K562 (cell line): ENCODE measurements around the gene MICU1. TPM values are rescaled to one million over a fixed set of nuclear protein-coding genes. Genes with fewer than 3 reads are reported as not detected.

ENCODE experiments used
- BRD9 ChIP-seq: fragments of 450-650 bp; IDR thresholded peaks from 2 replicates; pipeline ENCODE4 v1.6.1; 2018; ENCODE audit warnings: low read depth; ENCODE audit not compliant: partially characterized antibody
- CBFB ChIP-seq: sonication (generic); formaldehyde crosslinking; IDR thresholded peaks from 2 replicates; pipeline ENCODE4 v1.4.0; 2020; ENCODE audit warnings: mild to moderate bottlenecking, missing genetic modification reagents
- E2F4 ChIP-seq: sonication (generic); formaldehyde crosslinking; IDR thresholded peaks from 2 replicates; pipeline ENCODE4 v1.8.0; 2022; ENCODE audit warnings: mild to moderate bottlenecking, low read depth, missing genetic modification reagents
- EP300 ChIP-seq: IDR thresholded peaks from 2 replicates; pipeline ENCODE4 v1.6.1; 2012; ENCODE audit warnings: low read length, improper control_type of control experiment
- FOXP4 ChIP-seq: sonication (generic); formaldehyde crosslinking; IDR thresholded peaks from 2 replicates; pipeline ENCODE4 v1.8.0; 2022; ENCODE audit warnings: mild to moderate bottlenecking, missing genetic modification reagents, borderline replicate concordance
- HCFC1 ChIP-seq: IDR thresholded peaks from 2 replicates; pipeline ENCODE4 v1.6.1; 2012; ENCODE audit warnings: low read depth, low read length, improper control_type of control experiment
- HDGF ChIP-seq: fragments of 450-650 bp; IDR thresholded peaks from 2 replicates; pipeline ENCODE4 v1.6.1; 2016
- IRF1 ChIP-seq: sonication (generic); formaldehyde crosslinking; IDR thresholded peaks from 2 replicates; pipeline ENCODE4 v1.8.0; 2022; ENCODE audit warnings: missing genetic modification reagents, mild to moderate bottlenecking, borderline replicate concordance
- KAT7 ChIP-seq: sonication (generic); formaldehyde crosslinking; IDR thresholded peaks from 2 replicates; pipeline ENCODE4 v1.8.0; 2022; ENCODE audit warnings: missing genetic modification reagents, mild to moderate bottlenecking, borderline replicate concordance
- KLF1 ChIP-seq: fragments of 450-650 bp; IDR thresholded peaks from 2 replicates; pipeline ENCODE4 v1.6.1; 2016; ENCODE audit warnings: missing genetic modification characterization, missing compliant biosample characterization
- MIER1 ChIP-seq: fragments of 450-650 bp; IDR thresholded peaks from 2 replicates; pipeline ENCODE4 v1.6.1; 2016; ENCODE audit warnings: antibody characterized with exemption, mild to moderate bottlenecking, low read depth
- MYC ChIP-seq, 2 experiments: fragments of 250-450 bp in 1 of 2; sonication (Bioruptor Pico) in 1 of 2; IDR thresholded peaks; 2 replicates each; pipeline versions ENCODE4 v1.5.1 to v1.6.1; 2012 to 2021; ENCODE audit warnings: low read depth in 2 of 2, borderline replicate concordance in 1 of 2, improper control_type of control experiment in 1 of 2, low read length in 1 of 2, mild to moderate bottlenecking in 1 of 2, moderate library complexity in 1 of 2
- PURB ChIP-seq: sonication (generic); formaldehyde crosslinking; IDR thresholded peaks from 2 replicates; pipeline ENCODE4 v1.9.0; 2021; ENCODE audit warnings: low read depth, mild to moderate bottlenecking, missing genetic modification reagents
- RBM22 ChIP-seq: fragments of 200-400 bp; formaldehyde crosslinking; IDR thresholded peaks from 2 replicates; pipeline ENCODE4 v1.6.1; 2018; ENCODE audit warnings: low read length, low read depth; ENCODE audit not compliant: poor library complexity, severe bottlenecking
- SMC3 ChIP-seq: conservative IDR thresholded peaks from 2 replicates; pipeline ENCODE4 v1.6.1; 2011; ENCODE audit warnings: low read depth, low read length, improper control_type of control experiment; ENCODE audit not compliant: insufficient read depth
- SRSF9 ChIP-seq: fragments of 200-400 bp; formaldehyde crosslinking; IDR thresholded peaks from 2 replicates; pipeline ENCODE4 v1.6.1; 2017; ENCODE audit warnings: low read depth, low read length, borderline replicate concordance
- TARDBP ChIP-seq: fragments of 450-650 bp; IDR thresholded peaks from 2 replicates; pipeline ENCODE4 v1.6.1; 2016
- XRCC5 ChIP-seq: fragments of 200-400 bp; formaldehyde crosslinking; IDR thresholded peaks from 2 replicates; pipeline ENCODE4 v1.6.1; 2017; ENCODE audit warnings: low read depth, mild to moderate bottlenecking, low read length
- ZNF239 ChIP-seq: fragments of 250-450 bp; sonication (Bioruptor Pico); IDR thresholded peaks from 2 replicates; pipeline ENCODE4 v1.4.0; 2020; ENCODE audit warnings: mild to moderate bottlenecking
- ZNF253 ChIP-seq: fragments of 250-450 bp; sonication (Bioruptor Pico); conservative IDR thresholded peaks from 2 replicates; pipeline ENCODE4 v1.6.1; 2021; ENCODE audit warnings: mild to moderate bottlenecking
- ZNF77 ChIP-seq: fragments of 250-450 bp; sonication (Bioruptor Pico); IDR thresholded peaks from 2 replicates; pipeline ENCODE4 v1.5.0; 2020
- polyA plus RNA-seq, 8 experiments: library from polyadenylated mRNA; depleted of rRNA in 4 of 8; stranded (reverse) in 5 of 8; unstranded in 3 of 8; fragments of >200 nt; fragmentation: Nextera tagmentation in 2 of 8; fragmentation: Illumina TruSeq in 1 of 8; extraction: Ambion mirVana in 2 of 8; extraction: Trizol in 1 of 8; gene quantifications; 2 replicates each; pipeline versions ENCODE4 v1.2.1 to v1.2.3, GENCODE V29; 2011 to 2014; ENCODE audit warnings: inconsistent platforms in 1 of 8, missing spikeins in 1 of 8
- total RNA-seq, 7 experiments: library from RNA; depleted of rRNA in 6 of 7; stranded (reverse); fragments of >200 nt in 6 of 7; fragmentation: Illumina TruSeq in 2 of 7; extraction: Trizol in 2 of 7; gene quantifications; 2 replicates each; pipeline versions ENCODE4 v1.2.1 to v1.2.3, GENCODE V29; 2011 to 2021; ENCODE audit warnings: low replicate concordance in 1 of 7
- TF ChIP-seq, protein P1 (sequence below), 2 experiments: fragments of 200-800 bp in 1 of 2; sonication (Bioruptor generic) in 1 of 2; sonication (generic) in 1 of 2; formaldehyde crosslinking in 1 of 2; IDR thresholded peaks in 1 of 2; conservative IDR thresholded peaks in 1 of 2; 2 replicates each; pipeline versions ENCODE4 v1.5.0 to v1.6.1; 2016 to 2020; ENCODE audit warnings: missing compliant biosample characterization in 1 of 2, missing genetic modification characterization in 1 of 2, missing genetic modification reagents in 1 of 2

MICU1 gene
- total and polyA plus RNA-seq, 9 of the 15 experiments (the other 6 are each of a cell fraction or from before 2014, with no cell fraction given), result 29.3 to 76.8 (median 48.4) TPM

DNA sequence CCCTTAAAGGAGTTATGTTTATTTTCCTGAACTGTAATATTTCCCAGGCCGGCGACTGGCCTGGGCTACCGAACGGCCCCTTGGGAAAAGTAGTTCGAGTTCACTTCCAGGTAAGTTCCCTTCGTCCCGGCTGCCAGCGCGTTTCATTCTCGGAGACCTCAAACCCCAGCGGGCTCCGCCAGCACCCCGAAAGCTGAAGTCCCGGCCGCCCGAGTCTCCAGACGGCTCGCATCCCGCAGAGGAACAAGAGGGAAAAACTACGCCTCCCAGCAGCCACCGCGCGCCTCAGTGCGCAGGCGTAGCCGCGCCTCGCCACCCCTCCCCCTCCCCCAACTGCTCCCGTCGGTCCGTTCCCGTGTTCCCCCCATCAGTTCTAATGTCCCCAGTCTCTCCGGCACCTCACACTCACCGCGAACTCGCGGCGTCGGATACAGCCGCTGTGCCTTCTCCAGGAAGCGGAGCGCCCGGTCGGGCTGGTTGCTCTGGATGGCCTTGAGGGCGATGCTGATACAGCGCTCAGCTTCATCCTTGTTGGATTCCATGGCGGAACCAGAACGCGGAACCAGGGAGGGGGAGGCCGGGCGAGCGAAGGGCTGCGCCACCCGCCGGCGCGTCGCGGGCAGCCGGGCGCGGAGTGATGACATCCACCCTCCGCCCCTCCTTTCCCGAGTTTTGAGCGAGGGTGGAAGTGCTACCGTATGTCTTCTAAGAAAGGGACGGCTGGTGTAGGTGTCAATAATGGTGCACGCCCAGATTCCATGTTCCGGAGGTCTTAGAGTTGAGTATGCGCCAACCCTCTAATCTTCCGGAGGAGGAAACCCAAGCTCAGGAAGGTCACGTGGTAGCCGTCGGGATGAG lies 271.3 kb downstream of the MICU1 start, which contains the start of gene DNAJB12 (continued):
- TF ChIP-seq TARDBP, result peak; percentile 86; the same call in 1 of the 2 replicates
- no peak for TF ChIP-seq HDGF
- TF ChIP-seq SMC3, result 0 out of 2 replicates have a peak, but pooled peaks have one; percentile 20
- peak; percentile 86 for TF ChIP-seq XRCC5
- peak; percentile 94 for TF ChIP-seq MYC (IDR thresholded peaks at IDR 0.05; ENCODE audit: low read depth, low read length)
- TF ChIP-seq MYC (CRISPR knock-in tag; IDR thresholded peaks at IDR 0.05; ENCODE audit: borderline replicate concordance, low read depth), result peak; percentile 89; the same call in 1 of the 2 replicates
- TF ChIP-seq CBFB (CRISPR knock-in tag), result peak; percentile 69; the same call in 1 of the 2 replicates
- TF ChIP-seq E2F4 (CRISPR knock-in tag), result no peak
- TF ChIP-seq EP300, result peak; percentile 62
- no peak; the same call in none of the 2 replicates for TF ChIP-seq FOXP4 (CRISPR knock-in tag)
- TF ChIP-seq SRSF9, result no peak
- TF ChIP-seq BRD9, result peak; percentile 92
- peak; percentile 36 for TF ChIP-seq ZNF239 (CRISPR knock-in tag)
- peak; percentile 98 for TF ChIP-seq KAT7 (CRISPR knock-in tag)
- 0 out of 2 replicates have a peak, but pooled peaks have one; percentile 62 for TF ChIP-seq IRF1
- TF ChIP-seq, protein P1, sequence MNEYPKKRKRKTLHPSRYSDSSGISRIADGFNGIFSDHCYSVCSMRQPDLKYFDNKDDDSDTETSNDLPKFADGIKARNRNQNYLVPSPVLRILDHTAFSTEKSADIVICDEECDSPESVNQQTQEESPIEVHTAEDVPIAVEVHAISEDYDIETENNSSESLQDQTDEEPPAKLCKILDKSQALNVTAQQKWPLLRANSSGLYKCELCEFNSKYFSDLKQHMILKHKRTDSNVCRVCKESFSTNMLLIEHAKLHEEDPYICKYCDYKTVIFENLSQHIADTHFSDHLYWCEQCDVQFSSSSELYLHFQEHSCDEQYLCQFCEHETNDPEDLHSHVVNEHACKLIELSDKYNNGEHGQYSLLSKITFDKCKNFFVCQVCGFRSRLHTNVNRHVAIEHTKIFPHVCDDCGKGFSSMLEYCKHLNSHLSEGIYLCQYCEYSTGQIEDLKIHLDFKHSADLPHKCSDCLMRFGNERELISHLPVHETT (CRISPR knock-in tag; conservative IDR thresholded peaks at IDR 0.05 in 1 of 2, IDR thresholded peaks at IDR 0.05 in 1 of 2), result peak in 1 of 2 experiments; percentile 93; a peak in 2 of 4 replicates
- TF ChIP-seq MIER1, result no peak; the same call in 1 of the 2 replicates
- peak; percentile 88 for TF ChIP-seq HCFC1
- no peak for TF ChIP-seq ZNF253 (CRISPR knock-in tag)
- no peak for TF ChIP-seq PURB (CRISPR knock-in tag)
- TF ChIP-seq RBM22, result peak; percentile 89
- TF ChIP-seq ZNF77 (CRISPR knock-in tag), result no peak
- peak; percentile 92 for TF ChIP-seq KLF1 (tag)
